ENCODE data around the gene ABCG8. TPM values are rescaled to one million over a fixed set of nuclear protein-coding genes. Genes with fewer than 3 reads are reported as not detected.

The ABCG8 gene
- total RNA-seq, 2 donors from 2014 or later, result not detected

GRCh38 chr2:43852196-43852730, 13.5 kb downstream of the ABCG8 start:
- no peak overlapping the region for H3K4me3 Mint-ChIP-seq
- Histone ChIP-seq H3K9ac (ENCODE audit: extremely low read depth, low read length, poor library complexity, severe bottlenecking) (no peak overlapping the region), H3K4me1 (ENCODE audit: control insufficient read depth, insufficient read depth, low read length) (no peaks in the 10 kb centered on the region), H3K9me3 (ENCODE audit: control insufficient read depth, low read length) (peaks cover 22% of the 10 kb centered on the region), H3K27ac (ENCODE audit: low read depth, low read length) (no peak overlapping the region), H3K36me3 (ENCODE audit: control insufficient read depth, insufficient read depth, low read length) (no peaks in the 10 kb centered on the region), H3K27me3 (ENCODE audit: control insufficient read depth, insufficient read depth, low read length, poor library complexity, severe bottlenecking) (peaks cover 51% of the 10 kb centered on the region), H3K4me3 (ENCODE audit: low read length) (no peak overlapping the region)
- TF ChIP-seq, protein P1, sequence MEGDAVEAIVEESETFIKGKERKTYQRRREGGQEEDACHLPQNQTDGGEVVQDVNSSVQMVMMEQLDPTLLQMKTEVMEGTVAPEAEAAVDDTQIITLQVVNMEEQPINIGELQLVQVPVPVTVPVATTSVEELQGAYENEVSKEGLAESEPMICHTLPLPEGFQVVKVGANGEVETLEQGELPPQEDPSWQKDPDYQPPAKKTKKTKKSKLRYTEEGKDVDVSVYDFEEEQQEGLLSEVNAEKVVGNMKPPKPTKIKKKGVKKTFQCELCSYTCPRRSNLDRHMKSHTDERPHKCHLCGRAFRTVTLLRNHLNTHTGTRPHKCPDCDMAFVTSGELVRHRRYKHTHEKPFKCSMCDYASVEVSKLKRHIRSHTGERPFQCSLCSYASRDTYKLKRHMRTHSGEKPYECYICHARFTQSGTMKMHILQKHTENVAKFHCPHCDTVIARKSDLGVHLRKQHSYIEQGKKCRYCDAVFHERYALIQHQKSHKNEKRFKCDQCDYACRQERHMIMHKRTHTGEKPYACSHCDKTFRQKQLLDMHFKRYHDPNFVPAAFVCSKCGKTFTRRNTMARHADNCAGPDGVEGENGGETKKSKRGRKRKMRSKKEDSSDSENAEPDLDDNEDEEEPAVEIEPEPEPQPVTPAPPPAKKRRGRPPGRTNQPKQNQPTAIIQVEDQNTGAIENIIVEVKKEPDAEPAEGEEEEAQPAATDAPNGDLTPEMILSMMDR (conservative IDR thresholded peaks at IDR 0.05), result no peak
- H3K36me3 Mint-ChIP-seq (ENCODE audit: low read depth), result no peaks in the 10 kb centered on the region
- H3K9me3 Mint-ChIP-seq, result peaks cover 2% of the 10 kb centered on the region
- peaks cover 31% of the 10 kb centered on the region for H3K27me3 Mint-ChIP-seq (ENCODE audit: insufficient read depth)
- H3K4me1 Mint-ChIP-seq, result no peaks in the 10 kb centered on the region
- no peak overlapping the region for H3K27ac Mint-ChIP-seq
- DNase-seq, result no peak
- WGBS, 2 experiments (ENCODE audit: insufficient coverage in 1 of 2, insufficient read length in 1 of 2), result 92 to 94% methylated on average over 14 to 21 of the region's 21 CpGs

DNA sequence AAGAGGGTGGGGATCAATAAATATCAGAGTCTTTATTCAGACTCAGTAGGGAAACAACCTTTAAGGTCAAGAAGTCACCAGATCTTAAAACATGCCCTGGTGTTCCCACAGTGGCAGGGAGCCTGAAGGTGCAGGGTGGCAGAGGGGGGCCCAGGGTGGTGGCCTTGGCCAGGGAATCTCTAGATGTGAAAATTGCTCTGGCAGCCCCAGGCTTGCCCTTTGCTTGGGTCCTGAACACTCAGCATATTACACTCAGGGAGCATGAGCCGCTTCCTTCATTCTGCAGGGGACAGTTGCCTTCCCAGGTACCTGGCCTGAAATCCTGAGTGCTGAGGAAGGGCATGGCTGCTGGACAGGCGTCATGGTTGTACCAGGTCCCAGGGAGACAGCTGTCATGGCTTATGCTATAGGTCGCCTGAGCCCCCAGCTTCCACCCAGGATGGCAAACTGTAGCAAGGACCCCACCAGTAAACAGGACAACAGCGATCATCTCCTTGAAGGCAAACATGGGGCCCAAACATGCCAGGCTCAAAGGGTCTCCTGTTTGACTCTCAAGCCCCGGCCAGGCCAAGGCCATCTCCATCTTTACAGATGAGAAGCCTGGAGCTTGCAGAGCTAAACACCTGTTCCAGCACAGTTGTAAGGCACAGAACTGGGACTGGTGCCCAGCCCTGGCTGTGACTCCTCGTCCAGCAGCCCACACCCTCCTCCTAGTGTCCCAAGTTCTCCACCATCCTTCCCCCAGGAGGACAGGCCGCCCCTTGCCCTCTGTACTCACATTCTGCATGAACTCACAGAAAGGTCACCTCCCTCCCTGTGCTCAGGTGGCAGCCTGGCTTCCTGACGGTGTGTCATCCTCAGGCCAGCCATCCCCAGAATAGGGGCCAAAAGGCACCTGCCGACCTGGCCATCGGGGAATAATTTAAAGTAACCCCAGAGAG, 14.6 kb downstream of the ABCG8 start:
- Histone ChIP-seq H3K4me3 (ENCODE audit: low read length) (no peak overlapping the region), H3K9me3 (ENCODE audit: control insufficient read depth, low read length) (peaks cover 29% of the 10 kb centered on the region), H3K27me3 (ENCODE audit: control insufficient read depth, insufficient read depth, low read length, poor library complexity, severe bottlenecking) (peaks cover 63% of the 10 kb centered on the region), H3K9ac (ENCODE audit: extremely low read depth, low read length, poor library complexity, severe bottlenecking) (no peak overlapping the region), H3K4me1 (ENCODE audit: control insufficient read depth, insufficient read depth, low read length) (no peaks in the 10 kb centered on the region), H3K36me3 (ENCODE audit: control insufficient read depth, insufficient read depth, low read length) (no peaks in the 10 kb centered on the region), H3K27ac (ENCODE audit: low read depth, low read length) (no peak overlapping the region)
- TF ChIP-seq, protein P1 (conservative IDR thresholded peaks at IDR 0.05), result no peak
- H3K27ac Mint-ChIP-seq, result no peak overlapping the region
- WGBS, 2 experiments (ENCODE audit: insufficient coverage in 1 of 2, insufficient read length in 1 of 2), result 92 to 96% methylated on average over 8 to 10 of the region's 10 CpGs
- no peaks in the 10 kb centered on the region for H3K4me1 Mint-ChIP-seq
- peaks cover 2% of the 10 kb centered on the region for H3K9me3 Mint-ChIP-seq
- H3K4me3 Mint-ChIP-seq, result no peak overlapping the region
- DNase-seq, result no peak
- no peaks in the 10 kb centered on the region for H3K36me3 Mint-ChIP-seq (ENCODE audit: low read depth)
- H3K27me3 Mint-ChIP-seq (ENCODE audit: insufficient read depth), result peaks cover 43% of the 10 kb centered on the region

DNA sequence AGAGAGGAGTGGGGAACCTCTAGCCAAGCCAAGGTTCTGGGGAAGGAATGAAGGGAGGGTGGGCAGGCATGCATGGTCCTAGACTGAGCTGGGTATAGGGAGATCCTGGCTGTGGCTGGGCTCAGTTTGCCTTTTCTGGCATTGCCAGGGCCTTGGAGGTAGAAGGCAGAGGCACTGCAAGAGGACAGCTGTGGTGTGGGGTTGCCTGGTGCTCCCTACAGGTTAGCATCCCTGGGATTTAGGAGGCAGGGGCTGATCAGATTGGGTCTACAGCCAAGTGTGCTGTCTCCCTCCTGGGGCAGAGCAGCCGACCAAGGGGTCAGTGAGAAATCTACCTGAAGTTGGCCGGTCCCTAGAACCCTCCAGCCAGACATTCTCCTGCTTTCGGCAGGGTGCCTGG, 15.9 kb downstream of the ABCG8 start:
- H3K9me3 Mint-ChIP-seq, result peaks cover 2% of the 10 kb centered on the region
- no peaks in the 10 kb centered on the region for H3K4me1 Mint-ChIP-seq
- TF ChIP-seq, protein P1 (conservative IDR thresholded peaks at IDR 0.05), result no peak
- peaks cover 38% of the 10 kb centered on the region for H3K9me3 ChIP-seq (ENCODE audit: control insufficient read depth, low read length)
- WGBS, 2 experiments (ENCODE audit: insufficient coverage in 1 of 2, insufficient read length in 1 of 2), result 91 to 93% methylated on average over 3 of the region's 3 CpGs
- no peaks in the 10 kb centered on the region for H3K36me3 ChIP-seq (ENCODE audit: control insufficient read depth, insufficient read depth, low read length)
- H3K9ac ChIP-seq (ENCODE audit: extremely low read depth, low read length, poor library complexity, severe bottlenecking), result no peak overlapping the region
- no peaks in the 10 kb centered on the region for H3K36me3 Mint-ChIP-seq (ENCODE audit: low read depth)
- DNase-seq, result no peak
- no peaks in the 10 kb centered on the region for H3K4me1 ChIP-seq (ENCODE audit: control insufficient read depth, insufficient read depth, low read length)
- peaks cover 55% of the 10 kb centered on the region for H3K27me3 Mint-ChIP-seq (ENCODE audit: insufficient read depth)
- H3K27me3 ChIP-seq (ENCODE audit: control insufficient read depth, insufficient read depth, low read length, poor library complexity, severe bottlenecking), result peaks cover 75% of the 10 kb centered on the region
- H3K27ac Mint-ChIP-seq, result no peak overlapping the region
- no peak overlapping the region for H3K4me3 ChIP-seq (ENCODE audit: low read length)
- H3K27ac ChIP-seq (ENCODE audit: low read depth, low read length), result no peak overlapping the region
- H3K4me3 Mint-ChIP-seq, result no peak overlapping the region

All from endodermal cell (in vitro differentiated cells).